GM12873 (cell line): ENCODE measurements around the gene UQCRHL.

Experiments used
- TF ChIP-seq, protein P1 (sequence below): IDR thresholded peaks from 2 replicates; pipeline ENCODE4 v1.5.1; 2012; ENCODE audit warnings: low read depth, mild to moderate bottlenecking, moderate library complexity, low read length, control low read depth; ENCODE audit not compliant: insufficient read depth; ENCODE audit errors: missing control alignments

UQCRHL gene

GRCh38 chr1:15833842-15834405 lies 26.5 kb upstream of the UQCRHL start:
- TF ChIP-seq, protein P1, sequence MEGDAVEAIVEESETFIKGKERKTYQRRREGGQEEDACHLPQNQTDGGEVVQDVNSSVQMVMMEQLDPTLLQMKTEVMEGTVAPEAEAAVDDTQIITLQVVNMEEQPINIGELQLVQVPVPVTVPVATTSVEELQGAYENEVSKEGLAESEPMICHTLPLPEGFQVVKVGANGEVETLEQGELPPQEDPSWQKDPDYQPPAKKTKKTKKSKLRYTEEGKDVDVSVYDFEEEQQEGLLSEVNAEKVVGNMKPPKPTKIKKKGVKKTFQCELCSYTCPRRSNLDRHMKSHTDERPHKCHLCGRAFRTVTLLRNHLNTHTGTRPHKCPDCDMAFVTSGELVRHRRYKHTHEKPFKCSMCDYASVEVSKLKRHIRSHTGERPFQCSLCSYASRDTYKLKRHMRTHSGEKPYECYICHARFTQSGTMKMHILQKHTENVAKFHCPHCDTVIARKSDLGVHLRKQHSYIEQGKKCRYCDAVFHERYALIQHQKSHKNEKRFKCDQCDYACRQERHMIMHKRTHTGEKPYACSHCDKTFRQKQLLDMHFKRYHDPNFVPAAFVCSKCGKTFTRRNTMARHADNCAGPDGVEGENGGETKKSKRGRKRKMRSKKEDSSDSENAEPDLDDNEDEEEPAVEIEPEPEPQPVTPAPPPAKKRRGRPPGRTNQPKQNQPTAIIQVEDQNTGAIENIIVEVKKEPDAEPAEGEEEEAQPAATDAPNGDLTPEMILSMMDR = no peak

DNA sequence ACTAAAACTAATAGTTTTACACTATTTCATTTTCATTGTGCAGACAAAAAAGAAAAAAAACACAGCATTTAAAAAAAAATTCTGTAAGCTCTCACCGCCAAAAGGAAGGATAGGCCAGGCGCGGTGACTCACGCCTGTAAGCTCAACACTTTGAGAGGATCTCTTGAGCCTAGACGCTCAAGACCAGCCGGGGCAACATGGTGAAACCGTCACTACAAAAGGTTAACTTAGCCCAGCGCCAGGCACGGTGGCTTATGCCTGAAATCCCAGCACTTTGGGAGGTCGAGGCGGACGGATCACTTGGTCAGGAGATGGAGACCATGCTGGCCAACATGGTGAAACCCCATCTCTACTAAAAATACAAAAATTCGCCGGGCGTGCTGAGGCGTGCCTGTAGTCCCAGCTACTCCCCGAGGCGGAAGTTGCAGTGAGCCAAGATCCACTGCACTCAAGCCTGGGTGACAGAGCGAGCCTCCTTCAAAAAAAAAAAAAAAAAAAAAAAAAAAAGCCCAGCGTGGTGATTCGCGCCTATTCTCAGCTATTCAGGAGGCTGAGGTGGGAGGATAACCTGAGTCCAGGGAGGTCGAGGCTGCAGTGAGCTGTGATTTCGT lies 25.7 kb upstream of the UQCRHL start:
- TF ChIP-seq, protein P1 = no peak

GRCh38 chr1:15830258-15830657 lies 22.8 kb upstream of the UQCRHL start:
- TF ChIP-seq, protein P1 = no peak

DNA sequence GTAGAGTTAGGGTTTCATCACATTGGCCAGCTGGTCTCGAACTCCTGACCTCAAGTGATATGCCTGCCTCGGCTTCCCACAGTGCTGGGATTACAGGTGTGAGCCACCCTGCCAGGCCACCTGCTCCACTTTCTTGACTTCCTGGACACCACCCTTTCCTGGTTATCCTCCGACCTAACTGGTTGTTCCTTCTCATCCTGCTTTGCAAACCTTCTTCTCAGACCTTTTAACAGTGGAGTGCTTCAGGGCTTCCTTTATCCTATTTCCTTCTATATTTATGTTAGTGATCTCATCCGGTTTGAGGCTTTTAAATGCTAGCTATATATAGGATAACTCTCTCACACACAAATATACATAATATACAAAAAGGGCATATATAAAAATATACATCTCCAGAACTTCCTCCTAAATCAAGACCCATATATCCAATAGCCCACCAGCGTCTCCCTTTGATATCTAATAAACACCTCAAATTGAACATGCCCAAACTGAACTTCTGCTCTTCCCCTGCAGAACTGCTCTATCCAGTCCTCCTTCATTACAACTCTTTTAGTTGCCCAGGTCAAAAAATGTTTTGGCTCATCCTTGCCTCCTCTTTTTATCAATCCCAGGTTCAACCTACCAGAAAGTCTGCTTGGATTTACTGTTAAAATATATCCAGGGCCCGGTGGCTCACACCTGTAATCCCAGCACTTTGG lies 19.5 kb upstream of the UQCRHL start:
- TF ChIP-seq, protein P1 = no peak

- TF ChIP-seq, protein P1 = no peak
These were observed 18.4 kb upstream of the UQCRHL start for GRCh38 chr1:15825800-15826199.

DNA sequence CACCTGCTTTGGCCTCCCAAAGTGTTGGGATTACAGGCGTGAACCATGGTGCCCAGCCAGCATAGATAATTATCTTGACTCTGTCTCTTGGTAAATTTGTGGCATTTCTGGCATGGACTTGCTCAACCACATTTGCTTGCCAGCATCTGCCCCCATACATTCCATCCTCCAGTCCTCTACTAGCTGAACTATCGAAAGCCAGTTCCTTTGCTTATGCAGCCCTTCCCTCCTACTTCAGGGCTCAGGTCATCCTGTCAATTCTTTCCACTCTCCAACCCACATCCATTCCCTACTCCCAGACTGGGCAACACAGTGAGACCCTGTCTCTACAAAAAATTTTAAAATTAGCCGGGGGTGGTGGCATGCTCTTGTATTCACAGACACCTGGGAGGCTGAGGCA lies 13.0 kb upstream of the UQCRHL start:
- TF ChIP-seq, protein P1 = no peak

DNA sequence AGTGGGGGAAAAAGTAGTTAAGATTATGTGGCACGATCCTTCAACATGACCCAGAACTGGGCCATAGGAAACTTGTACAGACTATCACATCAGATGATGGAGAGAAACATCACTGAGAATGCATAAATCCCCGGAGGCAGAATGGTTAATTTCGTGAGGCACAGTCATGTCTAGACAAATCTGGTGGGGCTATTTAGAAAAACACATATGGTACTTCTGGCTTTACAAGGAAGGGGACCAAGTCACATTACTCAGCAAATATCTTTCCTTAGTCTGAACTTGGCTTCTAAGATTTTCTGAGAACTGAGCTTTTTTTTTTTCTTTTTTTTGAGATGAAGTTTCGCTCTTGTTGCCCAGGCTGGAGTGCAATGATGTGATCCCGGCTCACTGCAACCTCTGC lies 9.2 kb upstream of the UQCRHL start:
- TF ChIP-seq, protein P1 = no peak
